Ishikawa (cell line): Measurements from ENCODE around the gene BNIPL.

Source experiments
- EGR1 ChIP-seq: IDR thresholded peaks from 2 replicates; pipeline ENCODE4 v1.6.1; 2012
- EP300 ChIP-seq: IDR thresholded peaks from 2 replicates; pipeline ENCODE4 v1.6.1; 2012; ENCODE audit warnings: borderline replicate concordance
- YY1 ChIP-seq: IDR thresholded peaks from 2 replicates; pipeline ENCODE4 v1.6.1; 2012; ENCODE audit warnings: low read depth

- TF ChIP-seq EP300 (no peak), EGR1 (no peak), YY1 (no peak)
Measured at GRCh38 chr1:151067185-151067584, 30.8 kb downstream of the BNIPL start.
